ENCODE measurements around the gene ADAM17. TPM values are rescaled to one million over a fixed set of nuclear protein-coding genes. Genes with fewer than 3 reads are reported as not detected.
A peak's percentile ranks its signal among the peaks of the same experiment; 100 is the strongest.
"Not testable (repeated sequence)": the region's sequence is repeated elsewhere in the genome, so short reads cannot be mapped to it uniquely, and the experiment has no call there.

Gene ADAM17
- total RNA-seq, 2 donors from 2014 or later: 14.1 to 22.6 TPM

DNA sequence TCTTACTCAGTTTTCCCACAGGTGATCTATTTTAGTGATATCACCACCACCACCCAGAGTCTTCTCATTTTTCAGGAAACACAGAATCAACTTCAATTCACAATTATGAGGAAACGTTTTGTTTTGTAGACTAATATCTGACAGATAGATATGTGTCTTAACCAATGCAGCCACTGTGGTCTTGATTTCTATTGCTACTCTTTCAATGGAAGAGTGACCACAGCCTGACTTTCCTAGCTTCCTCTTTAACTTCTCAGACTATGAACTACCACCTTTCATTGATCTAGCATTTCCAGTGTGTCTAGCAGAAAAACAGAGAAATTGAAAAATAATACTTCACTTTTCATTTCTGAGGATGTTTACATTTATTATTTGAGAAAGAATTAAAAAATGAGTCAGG, 20.5 kb downstream of the ADAM17 start:
- no peak for DNase-seq
- intact Hi-C loops (cut with DNase I): no loop called here
- ATAC-seq: no peak

DNA sequence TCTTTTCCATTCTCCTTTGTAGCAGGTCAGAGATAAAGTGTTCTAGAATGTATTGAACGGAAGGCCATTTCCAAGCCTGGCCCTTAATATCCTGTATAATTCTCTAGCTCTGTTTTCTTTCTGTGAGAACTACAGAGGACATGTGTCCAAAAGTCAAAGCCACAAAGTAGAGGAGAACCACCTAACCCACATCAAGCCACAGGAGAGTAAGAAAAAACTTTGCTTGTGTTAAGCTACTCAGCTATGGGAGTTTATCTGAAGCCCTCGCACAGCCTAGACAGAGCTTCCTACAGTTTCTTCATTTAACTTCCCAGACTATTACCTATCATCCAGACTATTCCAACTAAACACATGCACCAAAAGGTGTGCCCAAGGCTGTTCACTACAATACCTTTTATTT, 22.0 kb downstream of the ADAM17 start:
- DNase-seq: no peak
- ATAC-seq: no peak
- intact Hi-C loops (cut with DNase I): no loop called here

DNA sequence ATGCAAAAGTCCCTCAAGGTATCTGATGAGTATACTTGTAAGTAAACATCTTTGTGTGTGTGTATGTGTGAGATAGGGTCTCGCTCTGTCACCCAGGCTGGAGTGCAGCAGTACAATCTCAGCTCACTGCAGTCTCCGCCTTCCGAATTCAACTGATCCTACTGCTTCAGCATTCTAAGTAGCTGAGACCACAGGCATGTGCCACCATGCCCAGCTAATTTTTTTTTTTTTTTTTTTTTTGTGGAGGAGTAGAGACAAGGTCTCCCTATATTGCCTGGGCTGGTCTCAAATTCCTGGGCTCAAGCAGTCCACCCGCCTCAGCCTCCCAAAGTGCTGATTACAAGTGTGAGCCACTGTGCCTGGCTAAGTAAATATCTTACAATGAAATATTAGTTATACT, 23.2 kb downstream of the ADAM17 start:
- intact Hi-C loops (cut with DNase I): no loop called here
- DNase-seq (no peak), ATAC-seq (no peak)

DNA sequence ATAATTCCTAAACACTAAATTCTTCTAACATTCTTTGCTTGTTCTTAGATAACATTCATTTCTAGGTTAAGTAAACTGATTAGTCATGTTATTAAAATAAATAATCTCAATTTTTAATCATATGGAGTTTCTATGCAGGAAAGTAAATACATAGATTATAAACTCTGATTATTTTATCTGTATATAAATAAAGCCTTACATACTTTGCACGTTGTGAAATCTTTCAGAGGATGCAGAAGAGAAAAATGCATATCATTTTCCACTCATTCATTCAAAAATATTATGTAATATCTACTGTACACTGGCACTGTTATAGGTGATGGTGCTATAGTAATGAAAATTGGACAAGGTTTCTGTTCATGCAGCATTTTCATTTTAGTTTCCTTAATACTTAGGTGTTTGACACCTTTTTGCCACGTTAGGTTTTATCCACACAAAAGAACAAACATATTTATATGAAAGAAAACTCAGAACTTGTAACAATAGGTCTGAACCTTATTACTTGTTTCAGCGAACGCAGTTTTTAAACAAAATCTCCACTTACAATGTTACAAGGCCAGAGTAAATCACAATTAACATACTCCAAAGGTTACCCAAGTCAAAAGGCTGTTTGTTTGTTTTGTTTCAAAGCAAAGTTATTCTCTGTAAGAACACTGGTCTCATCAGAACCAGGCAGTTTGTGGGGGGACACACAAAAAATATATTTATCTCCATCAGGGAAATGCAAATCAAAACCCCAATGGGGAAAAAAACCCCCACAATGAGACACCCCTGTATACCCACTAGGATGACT, 27.4 kb downstream of the ADAM17 start:
- ATAC-seq (no peak), DNase-seq (no peak)
- intact Hi-C loops (cut with DNase I): no loop called here

DNA sequence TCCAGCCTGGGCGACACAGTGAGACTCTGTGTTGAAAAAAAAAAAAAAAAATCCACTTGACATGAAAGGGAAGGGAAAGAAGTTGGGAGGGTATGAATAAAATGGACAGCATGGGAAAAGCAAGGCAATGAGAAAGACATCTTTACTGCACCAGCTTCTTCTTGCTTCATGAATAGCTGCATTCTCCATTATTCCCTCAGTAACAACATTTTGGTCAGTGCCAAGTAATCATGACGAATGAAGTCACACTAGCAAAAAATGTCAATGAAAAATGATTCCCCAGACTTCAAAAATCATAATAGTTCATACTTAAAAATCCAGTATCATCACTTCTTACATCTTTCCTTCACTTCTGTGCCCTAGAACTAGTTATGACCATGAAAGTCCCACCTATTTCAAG, 30.4 kb downstream of the ADAM17 start:
- DNase-seq (no peak), ATAC-seq (no peak)
- intact Hi-C loops (cut with DNase I): no loop called here

DNA sequence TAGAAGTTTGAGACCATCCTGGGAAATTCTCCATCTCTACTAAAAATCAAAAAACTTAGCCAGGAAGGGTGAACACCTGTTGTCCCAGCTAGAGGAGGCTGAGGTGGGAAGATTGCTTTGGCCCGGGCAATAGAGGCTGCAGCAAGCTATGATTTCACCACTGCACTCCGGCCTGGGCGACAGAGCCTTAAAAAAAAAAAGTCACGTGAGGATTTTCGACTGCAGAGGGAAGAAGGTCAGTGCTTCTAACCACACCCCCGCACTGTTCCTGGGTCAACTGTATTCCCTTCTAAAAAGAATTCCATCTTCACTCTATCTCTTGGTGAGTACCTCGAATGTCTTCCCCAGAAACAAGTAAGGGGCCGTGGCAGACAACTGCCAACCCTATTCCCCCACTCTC, 31.3 kb downstream of the ADAM17 start:
- DNase-seq: no peak
- intact Hi-C loops (cut with DNase I): no loop called here
- no peak for ATAC-seq

DNA sequence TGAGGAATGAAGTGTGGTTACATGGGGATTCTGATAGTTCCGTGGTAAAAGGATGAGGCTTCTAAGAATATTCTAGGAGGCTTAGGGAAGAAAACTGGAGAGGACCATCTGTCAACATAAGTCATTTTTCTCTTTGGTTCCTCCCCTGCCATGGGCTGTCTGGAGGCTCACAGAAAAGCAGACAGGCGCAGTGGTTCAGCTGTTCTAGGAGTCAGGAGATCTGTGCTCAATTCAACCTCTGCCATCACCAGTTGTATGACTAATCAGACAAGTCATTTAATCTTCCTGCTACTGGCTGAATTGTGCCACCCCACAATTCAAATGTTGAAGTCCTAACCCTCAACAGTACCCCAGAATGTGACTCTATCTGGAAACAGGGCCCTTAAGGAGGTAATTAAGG, 36.4 kb downstream of the ADAM17 start:
- intact Hi-C loops (cut with DNase I): no loop called here

DNA sequence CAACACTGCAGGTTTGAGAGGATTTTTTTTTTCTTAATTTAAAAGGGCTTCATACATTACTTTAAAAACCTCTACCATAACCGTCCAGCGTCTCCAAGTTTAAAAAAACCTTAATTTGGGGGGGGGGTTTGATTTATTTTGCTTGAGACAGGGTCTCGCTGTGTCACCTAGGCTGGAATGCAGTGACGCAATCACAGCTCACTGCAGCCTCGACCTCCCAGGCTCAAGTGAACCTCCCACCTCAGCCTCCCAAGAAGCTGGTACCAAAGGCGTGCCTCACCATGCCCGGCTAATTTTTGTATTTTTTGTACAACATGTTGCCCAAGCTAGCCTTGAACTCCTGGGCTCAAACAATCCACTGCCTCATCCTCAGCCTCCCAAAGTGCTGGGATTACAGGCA, 36.9 kb downstream of the ADAM17 start:
- ATAC-seq (no peak), DNase-seq (no peak)
- intact Hi-C loops (cut with DNase I): no loop called here

More for the DNA sequence above, 36.4 kb downstream of the ADAM17 start:
- DNase-seq (no peak), ATAC-seq (no peak)

DNA sequence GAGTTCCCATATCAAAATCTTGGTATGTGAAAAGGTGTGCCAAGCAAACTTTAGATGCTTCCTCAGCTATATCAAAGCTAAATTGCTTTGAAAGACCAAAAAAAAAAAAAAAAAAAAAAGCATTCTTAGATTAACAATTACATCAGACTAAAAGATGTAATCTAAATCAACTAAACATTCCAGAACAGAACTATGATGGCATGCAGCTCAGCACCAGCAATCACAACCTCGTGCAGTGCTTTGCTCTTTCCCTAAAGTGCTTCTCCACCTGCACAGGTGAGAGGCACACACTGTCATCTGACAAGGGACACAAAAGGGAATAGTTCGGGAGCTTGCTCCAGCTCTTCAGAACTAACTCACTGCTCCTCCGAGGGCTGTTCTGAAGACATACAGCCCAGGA, 37.5 kb downstream of the ADAM17 start:
- DNase-seq (no peak), ATAC-seq (no peak)
- intact Hi-C loops (cut with DNase I): no loop called here

DNA sequence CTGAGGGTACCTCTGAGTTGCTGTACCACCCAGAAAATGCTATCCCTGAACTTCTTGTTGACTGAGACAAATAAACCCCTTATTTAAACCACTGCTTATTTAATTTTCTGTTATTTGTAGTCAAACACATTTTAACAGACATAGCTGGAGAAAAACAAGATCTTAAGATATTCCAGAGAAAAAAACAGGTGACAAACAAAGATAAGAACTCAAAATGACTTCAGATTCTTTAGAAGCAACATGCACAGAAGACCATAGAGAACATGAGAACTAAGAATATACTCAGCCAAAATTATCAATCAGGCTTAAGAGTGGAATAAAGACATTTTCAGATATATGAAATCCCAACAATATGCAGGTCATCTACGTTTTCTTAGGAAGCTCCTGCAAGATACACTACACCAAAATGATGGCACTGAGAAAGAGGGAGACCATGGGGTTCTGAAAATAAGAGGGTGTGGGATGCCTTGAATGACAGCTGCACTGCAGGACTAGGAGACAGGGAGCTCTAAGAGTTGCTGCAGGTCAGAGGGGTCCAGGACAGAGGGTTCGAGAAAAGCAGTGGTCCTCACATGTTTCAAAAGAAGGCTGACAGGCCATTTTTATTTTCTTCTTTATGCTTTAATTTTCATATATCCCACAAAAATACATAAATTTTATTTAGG, 38.4 kb downstream of the ADAM17 start:
- DNase-seq (no peak), ATAC-seq (no peak)
- intact Hi-C loops (cut with DNase I): no loop called here

DNA sequence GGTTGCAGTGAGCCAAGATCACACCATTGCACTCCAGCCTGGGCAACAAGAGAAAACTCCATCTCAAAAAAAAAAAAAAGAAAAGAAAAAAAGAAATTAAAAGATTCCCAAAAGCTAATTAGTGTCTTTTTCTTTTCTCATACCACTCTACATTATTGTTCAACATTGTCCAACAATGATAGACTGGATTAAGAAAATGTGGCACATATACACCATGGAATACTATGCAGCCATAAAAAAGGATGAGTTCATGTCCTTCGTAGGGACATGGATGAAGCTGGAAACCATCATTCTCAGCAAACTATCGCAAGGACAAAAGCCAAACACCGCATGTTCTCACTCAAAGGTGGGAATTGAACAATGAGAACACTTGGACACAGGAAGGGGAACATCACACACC, 41.7 kb downstream of the ADAM17 start:
- intact Hi-C loops (cut with DNase I); ATAC-seq; DNase-seq: not testable (repeated sequence)

DNA sequence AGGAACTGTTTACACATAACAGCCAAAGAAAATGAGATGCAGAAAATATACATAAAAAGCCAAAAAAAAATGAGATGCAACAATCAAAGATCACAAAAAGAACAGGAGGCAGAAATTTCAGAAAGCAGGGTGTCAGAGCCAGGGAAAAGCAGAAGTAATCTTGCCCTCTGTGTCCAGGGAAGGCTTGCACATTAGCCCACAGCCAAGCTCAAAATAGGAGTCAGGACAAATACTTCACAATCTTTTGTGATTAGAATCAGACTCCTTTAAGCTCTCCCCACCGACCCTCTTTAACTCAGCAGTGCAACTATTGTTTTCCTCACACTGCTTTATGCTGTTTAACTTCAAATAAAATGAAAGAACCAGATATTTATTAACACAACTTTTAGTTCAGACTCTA, 46.7 kb downstream of the ADAM17 start:
- ATAC-seq: no peak
- intact Hi-C loops (cut with DNase I): no loop called here
- no peak for DNase-seq

DNA sequence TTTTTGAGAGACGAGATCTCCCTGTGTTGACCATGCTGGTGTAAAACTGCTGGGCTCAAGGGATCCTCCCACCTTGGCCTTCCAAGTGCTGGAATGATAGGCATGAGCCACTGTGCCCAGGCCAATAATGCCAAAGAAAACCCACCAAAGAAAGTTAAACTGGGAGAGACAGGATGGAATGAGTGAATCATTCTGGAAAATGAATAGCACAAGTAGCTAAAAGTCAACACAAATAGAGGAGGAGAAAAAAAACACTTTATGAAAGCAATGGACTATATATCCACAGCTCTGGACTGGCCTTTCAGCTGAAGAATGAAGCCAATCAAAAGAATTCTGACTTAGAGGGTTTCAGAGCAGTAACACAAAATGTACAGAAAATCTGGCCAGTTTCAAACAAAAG, 57.4 kb downstream of the ADAM17 start:
- no peak for DNase-seq
- intact Hi-C loops (cut with DNase I): no loop called here

DNA sequence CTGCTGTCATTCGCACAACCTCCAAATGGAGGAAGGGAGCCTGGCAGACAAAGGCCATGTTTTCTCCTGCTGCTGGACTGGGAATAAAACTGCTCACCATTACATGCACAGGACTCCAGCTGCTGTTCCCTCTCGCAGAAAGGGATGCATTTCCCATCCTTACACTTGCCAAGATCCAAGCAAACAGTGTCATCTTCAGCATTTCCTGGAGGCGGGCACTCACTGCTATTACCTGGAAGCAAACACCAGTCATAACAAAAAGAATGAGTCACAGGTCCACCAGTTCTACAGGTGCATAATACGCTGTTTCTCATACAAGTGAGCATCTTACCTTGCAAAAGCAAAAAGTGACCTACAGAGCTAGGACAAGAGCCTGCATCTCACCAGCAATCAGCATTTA, 58.6 kb downstream of the ADAM17 start:
- no peak for ATAC-seq

More for the DNA sequence above, 57.4 kb downstream of the ADAM17 start:
- ATAC-seq: no peak

DNA sequence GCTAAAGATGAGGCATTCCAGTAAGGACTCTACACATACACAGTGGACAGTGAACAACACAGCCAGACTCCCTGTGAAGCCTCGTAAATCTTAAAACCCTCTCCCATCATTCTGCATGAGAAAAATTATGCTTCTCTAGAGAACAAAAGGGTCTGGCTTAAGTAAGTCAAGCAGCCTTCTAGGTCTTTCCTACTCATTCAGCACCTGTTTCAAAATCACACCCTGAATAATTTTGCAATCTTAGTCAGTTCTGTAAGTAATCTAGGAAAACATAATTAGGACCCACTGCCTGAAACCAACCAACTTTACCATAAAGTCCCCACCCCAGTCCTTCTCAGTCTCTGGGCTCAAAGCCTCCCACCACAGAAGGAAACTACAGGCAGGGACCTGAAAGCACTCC, 61.5 kb downstream of the ADAM17 start:
- DNase-seq: no peak
- intact Hi-C loops (cut with DNase I): no loop called here
- no peak for ATAC-seq

More for the DNA sequence above, 58.6 kb downstream of the ADAM17 start:
- DNase-seq: no peak
- intact Hi-C loops (cut with DNase I): no loop called here

DNA sequence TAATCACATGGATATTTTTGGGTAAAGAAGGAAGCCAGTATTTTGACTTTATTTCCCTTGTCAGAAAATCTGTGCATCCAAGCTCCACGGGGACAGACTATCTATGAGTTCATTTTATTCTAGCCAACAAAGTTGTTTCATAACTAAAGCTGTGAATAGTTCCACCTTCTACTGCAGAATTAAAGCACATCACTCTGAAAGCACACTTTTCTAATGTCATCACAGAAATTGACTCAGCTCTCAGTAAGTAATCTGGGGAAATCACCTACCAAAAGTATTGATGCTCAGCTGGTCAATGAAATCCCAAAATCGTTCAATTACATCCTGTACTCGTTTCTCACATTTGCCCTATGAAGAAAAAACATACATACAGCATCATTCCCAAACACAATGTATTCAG, 62.2 kb downstream of the ADAM17 start:
- no peak for DNase-seq
- no peak for ATAC-seq
- intact Hi-C loops (cut with DNase I): no loop called here

DNA sequence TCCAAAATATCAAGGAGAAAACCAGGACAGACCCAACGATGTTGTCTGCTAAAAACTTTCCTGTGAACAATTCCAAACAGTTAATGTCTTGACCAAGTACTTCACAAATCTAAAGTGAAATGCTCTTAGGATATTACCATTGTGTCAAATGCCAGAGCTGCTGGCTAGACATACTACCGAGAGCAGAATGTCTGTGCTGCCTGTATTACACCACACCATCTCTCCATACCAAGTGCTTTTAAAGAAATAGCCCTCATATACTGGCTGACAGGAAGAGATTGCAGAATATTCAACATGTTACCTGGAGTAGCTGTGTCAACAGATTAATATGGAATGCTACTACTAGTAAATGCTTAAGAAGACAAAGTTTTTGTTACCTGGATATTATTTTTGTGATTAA, 62.7 kb downstream of the ADAM17 start:
- DNase-seq (no peak), ATAC-seq (no peak)
- intact Hi-C loops (cut with DNase I): no loop called here

DNA sequence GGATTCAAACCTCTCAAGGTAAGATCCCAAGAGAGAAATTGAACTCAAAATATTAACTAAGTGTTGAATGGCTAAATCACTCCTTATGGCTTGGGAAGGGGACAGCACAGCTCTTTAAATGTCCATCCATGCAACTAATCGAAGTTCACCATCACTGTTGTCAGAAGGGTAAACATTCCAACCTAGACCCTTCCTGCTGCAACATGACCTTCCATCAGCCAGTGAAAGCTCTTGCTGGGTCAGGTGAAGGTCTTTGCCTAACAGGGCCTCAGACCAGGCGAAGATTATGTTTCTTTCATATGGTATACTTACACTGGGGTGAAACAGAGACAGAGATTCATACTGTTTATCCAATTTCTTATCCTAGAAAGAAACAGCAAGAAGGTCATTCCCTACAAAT, 64.8 kb downstream of the ADAM17 start:
- ATAC-seq (no peak), DNase-seq (no peak)
- intact Hi-C loops (cut with DNase I): no loop called here

DNA sequence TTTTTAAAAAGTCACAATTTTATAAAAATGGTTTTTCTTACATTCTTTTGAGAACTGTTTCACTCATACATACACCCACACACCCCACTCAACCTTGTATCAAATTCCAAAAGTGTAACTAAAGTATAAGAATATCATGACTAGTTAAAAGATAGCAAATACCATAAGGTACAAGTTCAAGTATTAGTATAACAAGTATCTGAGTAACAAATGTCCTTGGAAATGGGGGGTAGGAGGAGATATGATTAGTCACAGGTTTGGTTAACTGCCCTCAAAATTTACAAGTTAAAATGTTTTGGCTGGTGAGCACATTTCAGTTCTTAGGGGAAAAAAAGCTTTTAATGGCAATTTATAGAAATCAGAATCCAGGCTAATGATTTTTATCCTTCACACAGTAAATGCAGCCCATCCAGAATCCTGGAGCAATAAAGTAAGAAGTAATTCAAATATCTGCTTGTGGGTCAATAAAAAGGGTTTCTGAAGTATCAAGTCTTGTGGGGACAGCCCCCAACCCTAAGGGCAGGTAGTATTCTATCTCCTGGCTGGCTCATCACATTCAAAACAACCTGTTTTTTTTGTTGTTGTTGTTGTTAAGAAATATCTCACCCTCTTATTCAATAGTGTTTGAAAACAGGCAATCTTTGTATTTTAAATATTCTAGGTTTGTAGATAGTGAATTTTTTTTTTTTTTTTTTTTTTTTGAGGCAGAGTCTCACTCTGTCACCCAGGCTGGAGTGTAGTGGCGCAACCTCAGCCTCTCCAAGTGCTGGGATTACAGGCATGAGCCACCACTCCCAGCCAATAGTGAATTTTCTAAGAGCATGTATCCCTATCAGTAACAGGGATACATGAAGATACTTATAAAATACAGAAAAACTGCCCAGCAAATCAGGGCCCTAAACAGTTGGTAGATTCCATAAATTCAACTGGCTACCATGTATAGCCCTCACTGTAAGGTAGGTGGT, 66.8 kb downstream of the ADAM17 start:
- ATAC-seq: peak in 1 of 2 donors; percentile 14
- DNase-seq: no peak
- intact Hi-C loops (cut with DNase I): no loop called here

DNA sequence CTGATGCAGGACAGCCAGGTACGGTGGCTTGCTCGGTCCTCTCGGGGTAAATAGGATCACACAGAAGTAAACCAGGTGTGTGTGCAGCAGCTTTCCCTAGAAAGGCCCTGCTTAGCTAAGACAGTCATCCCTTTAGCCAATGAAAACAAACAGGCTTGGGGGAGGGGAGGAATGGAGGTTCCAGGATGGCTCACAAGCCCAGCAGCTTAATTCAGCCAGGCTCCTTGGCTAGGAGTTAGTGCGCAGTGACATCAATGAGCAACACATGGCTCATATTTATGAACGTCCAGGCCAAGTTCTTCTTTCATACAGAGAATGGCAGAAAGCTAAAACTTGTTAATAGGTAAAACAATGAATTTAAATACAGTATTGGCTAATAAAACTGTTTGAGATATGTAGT, 71.1 kb downstream of the ADAM17 start:
- intact Hi-C loops (cut with DNase I): no loop called here
- no peak for DNase-seq
- no peak for ATAC-seq

Measured in left cardiac atrium (tissue), 4 donors.